Measurements from ENCODE around the gene GRIP1. TPM values are rescaled to one million over a fixed set of nuclear protein-coding genes. Genes with fewer than 3 reads are reported as not detected.

Gene GRIP1
- total RNA-seq, 4 donors from 2014 or later, result 0.22 to 3.0 (median 1.6) TPM

- H3K4me1 ChIP-seq, result no peaks in the 10 kb centered on the region
- DNase-seq (ENCODE audit: low spot score in 2 of 2), result no peak
- H3K27ac ChIP-seq, result no peak overlapping the region
- no peaks in the 10 kb centered on the region for H3K36me3 ChIP-seq
- peaks cover 0 to 3% (median 0%) of the 10 kb centered on the region in 4 donors for H3K9me3 ChIP-seq
- H3K4me3 ChIP-seq, result no peak overlapping the region
- 42 to 54% methylated on average over 2 of the region's 2 CpGs for WGBS, 2 donors
- no peak for TF ChIP-seq EP300 (IDR thresholded peaks at IDR 0.05)
- TF ChIP-seq POLR2A (IDR thresholded peaks at IDR 0.05), result no peak
- TF ChIP-seq, protein P1, sequence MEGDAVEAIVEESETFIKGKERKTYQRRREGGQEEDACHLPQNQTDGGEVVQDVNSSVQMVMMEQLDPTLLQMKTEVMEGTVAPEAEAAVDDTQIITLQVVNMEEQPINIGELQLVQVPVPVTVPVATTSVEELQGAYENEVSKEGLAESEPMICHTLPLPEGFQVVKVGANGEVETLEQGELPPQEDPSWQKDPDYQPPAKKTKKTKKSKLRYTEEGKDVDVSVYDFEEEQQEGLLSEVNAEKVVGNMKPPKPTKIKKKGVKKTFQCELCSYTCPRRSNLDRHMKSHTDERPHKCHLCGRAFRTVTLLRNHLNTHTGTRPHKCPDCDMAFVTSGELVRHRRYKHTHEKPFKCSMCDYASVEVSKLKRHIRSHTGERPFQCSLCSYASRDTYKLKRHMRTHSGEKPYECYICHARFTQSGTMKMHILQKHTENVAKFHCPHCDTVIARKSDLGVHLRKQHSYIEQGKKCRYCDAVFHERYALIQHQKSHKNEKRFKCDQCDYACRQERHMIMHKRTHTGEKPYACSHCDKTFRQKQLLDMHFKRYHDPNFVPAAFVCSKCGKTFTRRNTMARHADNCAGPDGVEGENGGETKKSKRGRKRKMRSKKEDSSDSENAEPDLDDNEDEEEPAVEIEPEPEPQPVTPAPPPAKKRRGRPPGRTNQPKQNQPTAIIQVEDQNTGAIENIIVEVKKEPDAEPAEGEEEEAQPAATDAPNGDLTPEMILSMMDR (IDR thresholded peaks at IDR 0.05), result no peak
- no peaks in the 10 kb centered on the region for H3K27me3 ChIP-seq
These were observed 129.9 kb downstream of the GRIP1 start for GRCh38 chr12:66549050-66549389.

GRCh38 chr12:66548338-66549049 is 130.4 kb downstream of the GRIP1 start:
- H3K4me3 ChIP-seq, result no peak overlapping the region
- TF ChIP-seq, protein P1 (IDR thresholded peaks at IDR 0.05), result no peak
- TF ChIP-seq POLR2A (IDR thresholded peaks at IDR 0.05), result no peak
- TF ChIP-seq EP300 (IDR thresholded peaks at IDR 0.05), result no peak
- WGBS, 2 donors, result 76 to 81% methylated on average over 4 of the region's 4 CpGs
- no peak overlapping the region for H3K27ac ChIP-seq
- no peaks in the 10 kb centered on the region for H3K9me3 ChIP-seq
- no peak for DNase-seq (ENCODE audit: low spot score in 2 of 2)
- no peaks in the 10 kb centered on the region for H3K36me3 ChIP-seq
- H3K27me3 ChIP-seq, result no peaks in the 10 kb centered on the region
- H3K4me1 ChIP-seq, result no peaks in the 10 kb centered on the region

DNA sequence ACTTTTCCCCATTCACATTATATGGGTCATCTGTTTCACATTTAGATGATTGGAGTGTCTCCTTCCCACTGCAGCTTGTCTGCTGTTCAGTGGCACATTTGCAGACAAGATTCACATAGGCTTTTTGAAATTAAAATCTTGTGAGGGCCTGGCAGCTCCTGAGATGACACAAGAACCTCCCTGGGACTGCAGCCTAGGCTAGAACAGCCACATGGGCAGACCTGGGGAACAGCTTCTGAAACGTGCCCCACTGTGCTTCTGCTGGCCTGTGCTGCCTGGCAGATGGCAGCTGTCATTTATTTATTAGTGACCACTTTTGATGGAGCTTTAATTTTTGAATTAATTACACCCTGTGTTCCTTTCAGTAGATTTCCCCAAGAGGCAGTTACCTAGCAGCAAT is 137.4 kb downstream of the GRIP1 start:
- 50 to 60% methylated on average over 1 of the region's 1 CpG for WGBS, 2 donors

GRCh38 chr12:66539431-66539830 is 139.4 kb downstream of the GRIP1 start:
- Histone ChIP-seq H3K9me3 (no peaks in the 10 kb centered on the region), H3K4me1 (no peaks in the 10 kb centered on the region), H3K27ac (no peak overlapping the region), H3K27me3 (no peaks in the 10 kb centered on the region), H3K4me3 (no peak overlapping the region), H3K36me3 (no peaks in the 10 kb centered on the region)
- no peak for TF ChIP-seq EP300 (IDR thresholded peaks at IDR 0.05)
- TF ChIP-seq, protein P1 (IDR thresholded peaks at IDR 0.05), result no peak
- no peak for TF ChIP-seq POLR2A (IDR thresholded peaks at IDR 0.05)
- DNase-seq (ENCODE audit: low spot score in 2 of 2), result no peak

More for the DNA sequence above, 137.4 kb downstream of the GRIP1 start:
- TF ChIP-seq, protein P1 (IDR thresholded peaks at IDR 0.05), result no peak
- TF ChIP-seq EP300 (IDR thresholded peaks at IDR 0.05), result no peak
- no peak for TF ChIP-seq POLR2A (IDR thresholded peaks at IDR 0.05)
- H3K4me3 ChIP-seq, result no peak overlapping the region
- no peaks in the 10 kb centered on the region for H3K4me1 ChIP-seq
- H3K9me3 ChIP-seq, result no peaks in the 10 kb centered on the region
- H3K27ac ChIP-seq, result no peak overlapping the region
- no peaks in the 10 kb centered on the region for H3K27me3 ChIP-seq
- no peaks in the 10 kb centered on the region for H3K36me3 ChIP-seq
- no peak for DNase-seq (ENCODE audit: low spot score in 2 of 2)

GRCh38 chr12:66538970-66539369 is 139.9 kb downstream of the GRIP1 start:
- H3K36me3 ChIP-seq, result no peaks in the 10 kb centered on the region
- WGBS, 2 donors, result 91 to 93% methylated on average over 4 of the region's 4 CpGs
- no peak overlapping the region for H3K27ac ChIP-seq

More at GRCh38 chr12:66538970-66539369, 139.9 kb downstream of the GRIP1 start:
- Histone ChIP-seq H3K4me3 (no peak overlapping the region), H3K9me3 (no peaks in the 10 kb centered on the region), H3K27me3 (no peaks in the 10 kb centered on the region), H3K4me1 (no peaks in the 10 kb centered on the region)
- TF ChIP-seq POLR2A (IDR thresholded peaks at IDR 0.05) (no peak), EP300 (IDR thresholded peaks at IDR 0.05) (no peak)
- TF ChIP-seq, protein P1 (IDR thresholded peaks at IDR 0.05), result no peak
- no peak for DNase-seq (ENCODE audit: low spot score in 2 of 2)

Measured in tibial nerve (tissue), 4 donors.